WERI-Rb-1 (cell line): ENCODE measurements around the gene SLC35B2.

Source experiments
- DNase-seq: peaks from one replicate; pipeline ENCODE4 v3.0.0-alpha.2; 2020
- H3K27ac ChIP-seq: fragments of 250-450 bp; sonication (Bioruptor Pico); 2 replicates; pipeline ENCODE4 v1.5.1; 2020; ENCODE audit warnings: mild to moderate bottlenecking, moderate library complexity
- H3K27me3 ChIP-seq: fragments of 250-450 bp; sonication (Bioruptor Pico); 2 replicates; pipeline ENCODE4 v1.5.1; 2021; ENCODE audit warnings: mild to moderate bottlenecking, low read depth, moderate library complexity; ENCODE audit not compliant: insufficient read depth, severe bottlenecking
- H3K36me3 ChIP-seq: fragments of 250-450 bp; sonication (Bioruptor Pico); 2 replicates; pipeline ENCODE4 v1.5.1; 2020; ENCODE audit warnings: mild to moderate bottlenecking, moderate library complexity
- H3K4me3 ChIP-seq: 2 replicates; pipeline ENCODE4 v1.5.1; 2011; ENCODE audit warnings: low read depth, mild to moderate bottlenecking, control low read depth, low read length
- H3K9me3 ChIP-seq: fragments of 250-450 bp; sonication (Bioruptor Pico); 2 replicates; pipeline ENCODE4 v1.5.1; 2021; ENCODE audit warnings: mild to moderate bottlenecking, moderate library complexity; ENCODE audit not compliant: severe bottlenecking
- TF ChIP-seq, protein P1 (sequence below): IDR thresholded peaks from 2 replicates; pipeline ENCODE4 v1.5.1; 2011; ENCODE audit warnings: low read depth, mild to moderate bottlenecking, control low read depth, inconsistent platforms, low read length

SLC35B2 gene

DNA sequence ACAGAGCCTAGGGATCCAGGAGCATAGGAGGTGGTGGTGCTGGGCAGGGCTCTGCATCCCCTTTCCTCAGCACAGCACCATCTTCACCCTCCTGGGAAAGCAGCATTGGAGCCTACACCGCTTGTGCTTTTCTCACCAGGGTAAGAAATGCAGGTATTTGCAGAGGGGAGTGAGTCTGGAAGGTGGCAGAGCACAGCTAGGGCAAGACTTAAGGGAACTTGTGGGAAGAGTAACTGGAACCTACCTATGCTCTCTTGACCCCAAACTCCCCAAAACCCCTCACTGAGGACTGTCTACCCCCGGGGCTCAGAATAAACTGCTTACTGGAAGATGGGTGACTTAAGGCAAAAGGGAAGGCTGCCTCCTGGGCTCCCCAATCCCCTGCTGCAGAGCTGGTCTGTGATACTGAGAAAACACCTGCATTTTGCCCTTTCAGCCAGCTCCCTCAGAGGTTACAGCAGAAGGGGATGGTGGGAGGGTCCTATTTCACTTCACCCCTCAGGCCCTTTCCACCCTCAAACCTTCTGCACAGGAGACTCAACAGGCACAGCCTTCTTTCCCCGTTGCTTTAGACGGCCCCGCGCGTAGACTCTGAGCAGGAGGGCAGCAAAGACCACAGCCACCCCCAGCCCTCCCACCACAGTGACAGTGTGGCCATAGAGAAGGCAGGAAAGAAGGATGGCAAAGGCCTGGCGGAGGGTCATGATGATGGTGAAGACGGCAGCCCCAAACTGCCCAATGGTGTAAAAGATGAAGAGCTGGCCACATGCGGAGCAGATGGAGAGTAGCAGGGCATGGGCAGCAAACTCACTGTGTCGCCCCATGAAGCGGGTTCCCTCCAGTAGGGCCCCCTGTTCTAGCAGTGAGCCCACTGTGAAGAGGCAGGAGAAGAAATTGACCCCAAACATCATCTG lies 2.9 kb downstream of the SLC35B2 start:
- Histone ChIP-seq H3K27ac (no peak overlapping the region), H3K9me3 (no peaks in the 10 kb centered on the region), H3K4me3 (no peak overlapping the region), H3K36me3 (peaks cover 78% of the 10 kb centered on the region), H3K27me3 (no peaks in the 10 kb centered on the region)
- DNase-seq: peak; percentile 35
- TF ChIP-seq, protein P1, sequence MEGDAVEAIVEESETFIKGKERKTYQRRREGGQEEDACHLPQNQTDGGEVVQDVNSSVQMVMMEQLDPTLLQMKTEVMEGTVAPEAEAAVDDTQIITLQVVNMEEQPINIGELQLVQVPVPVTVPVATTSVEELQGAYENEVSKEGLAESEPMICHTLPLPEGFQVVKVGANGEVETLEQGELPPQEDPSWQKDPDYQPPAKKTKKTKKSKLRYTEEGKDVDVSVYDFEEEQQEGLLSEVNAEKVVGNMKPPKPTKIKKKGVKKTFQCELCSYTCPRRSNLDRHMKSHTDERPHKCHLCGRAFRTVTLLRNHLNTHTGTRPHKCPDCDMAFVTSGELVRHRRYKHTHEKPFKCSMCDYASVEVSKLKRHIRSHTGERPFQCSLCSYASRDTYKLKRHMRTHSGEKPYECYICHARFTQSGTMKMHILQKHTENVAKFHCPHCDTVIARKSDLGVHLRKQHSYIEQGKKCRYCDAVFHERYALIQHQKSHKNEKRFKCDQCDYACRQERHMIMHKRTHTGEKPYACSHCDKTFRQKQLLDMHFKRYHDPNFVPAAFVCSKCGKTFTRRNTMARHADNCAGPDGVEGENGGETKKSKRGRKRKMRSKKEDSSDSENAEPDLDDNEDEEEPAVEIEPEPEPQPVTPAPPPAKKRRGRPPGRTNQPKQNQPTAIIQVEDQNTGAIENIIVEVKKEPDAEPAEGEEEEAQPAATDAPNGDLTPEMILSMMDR: no peak

DNA sequence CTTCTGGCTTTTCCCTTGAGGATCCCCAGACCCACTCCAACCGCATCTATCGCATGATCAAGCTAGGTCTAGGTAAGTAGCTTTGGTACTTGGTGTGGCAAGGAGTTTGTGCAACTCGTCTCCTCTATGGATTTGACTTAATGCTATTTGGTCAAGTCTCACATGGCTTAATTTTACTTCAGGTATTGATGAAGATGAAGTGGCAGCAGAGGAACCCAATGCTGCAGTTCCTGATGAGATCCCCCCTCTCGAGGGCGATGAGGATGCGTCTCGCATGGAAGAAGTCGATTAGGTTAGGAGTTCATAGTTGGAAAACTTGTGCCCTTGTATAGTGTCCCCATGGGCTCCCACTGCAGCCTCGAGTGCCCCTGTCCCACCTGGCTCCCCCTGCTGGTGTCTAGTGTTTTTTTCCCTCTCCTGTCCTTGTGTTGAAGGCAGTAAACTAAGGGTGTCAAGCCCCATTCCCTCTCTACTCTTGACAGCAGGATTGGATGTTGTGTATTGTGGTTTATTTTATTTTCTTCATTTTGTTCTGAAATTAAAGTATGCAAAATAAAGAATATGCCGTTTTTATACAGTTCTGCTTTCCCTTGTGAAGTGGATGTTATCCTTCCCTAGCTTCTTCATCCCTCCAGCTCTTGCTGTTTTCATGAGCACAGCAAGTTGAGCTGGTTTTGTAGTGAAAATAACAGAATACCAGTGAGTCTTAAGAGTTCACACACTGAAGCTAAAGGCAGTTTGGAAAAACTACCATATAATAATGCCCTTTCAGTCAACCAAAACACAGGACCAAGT lies 3.8 kb downstream of the SLC35B2 start:
- H3K27ac ChIP-seq: no peak overlapping the region

DNA sequence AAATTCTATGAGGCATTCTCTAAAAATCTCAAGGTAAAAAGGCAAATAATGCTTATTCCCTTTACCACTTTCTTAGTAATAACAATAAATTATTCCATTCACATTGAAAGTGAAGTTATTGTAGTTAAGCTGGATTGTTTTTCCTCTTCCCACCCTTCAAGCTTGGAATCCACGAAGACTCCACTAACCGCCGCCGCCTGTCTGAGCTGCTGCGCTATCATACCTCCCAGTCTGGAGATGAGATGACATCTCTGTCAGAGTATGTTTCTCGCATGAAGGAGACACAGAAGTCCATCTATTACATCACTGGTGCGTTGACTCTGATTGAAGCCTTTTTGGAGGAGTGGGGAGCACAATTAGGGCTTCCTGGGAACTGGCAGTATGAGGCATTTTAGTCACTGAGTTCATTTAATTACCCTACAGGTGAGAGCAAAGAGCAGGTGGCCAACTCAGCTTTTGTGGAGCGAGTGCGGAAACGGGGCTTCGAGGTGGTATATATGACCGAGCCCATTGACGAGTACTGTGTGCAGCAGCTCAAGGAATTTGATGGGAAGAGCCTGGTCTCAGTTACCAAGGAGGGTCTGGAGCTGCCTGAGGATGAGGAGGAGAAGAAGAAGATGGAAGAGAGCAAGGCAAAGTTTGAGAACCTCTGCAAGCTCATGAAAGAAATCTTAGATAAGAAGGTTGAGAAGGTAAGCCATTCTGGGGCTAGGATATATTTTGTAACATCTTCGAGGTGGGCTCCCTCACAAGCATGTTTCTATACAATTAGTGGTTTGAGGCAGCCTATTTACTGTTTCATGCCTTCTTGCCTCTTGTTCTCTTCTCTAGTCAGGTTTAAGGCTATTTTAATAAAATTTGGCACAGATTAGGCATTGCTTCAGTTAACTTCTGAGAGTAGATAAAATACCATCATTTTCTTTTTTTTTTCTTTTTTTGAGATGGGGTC lies 5.5 kb downstream of the SLC35B2 start:
- Histone ChIP-seq H3K9me3 (no peaks in the 10 kb centered on the region), H3K27me3 (no peaks in the 10 kb centered on the region), H3K36me3 (peaks cover 92% of the 10 kb centered on the region), H3K27ac (no peak overlapping the region), H3K4me3 (no peak overlapping the region)
- TF ChIP-seq, protein P1: no peak
- DNase-seq: no peak

More for the DNA sequence above, 3.8 kb downstream of the SLC35B2 start:
- DNase-seq: peak; percentile 91
- no peaks in the 10 kb centered on the region for H3K9me3 ChIP-seq
- H3K27me3 ChIP-seq: no peaks in the 10 kb centered on the region
- H3K36me3 ChIP-seq: peaks cover 84% of the 10 kb centered on the region
- TF ChIP-seq, protein P1: peak; percentile 82
- no peak overlapping the region for H3K4me3 ChIP-seq

DNA sequence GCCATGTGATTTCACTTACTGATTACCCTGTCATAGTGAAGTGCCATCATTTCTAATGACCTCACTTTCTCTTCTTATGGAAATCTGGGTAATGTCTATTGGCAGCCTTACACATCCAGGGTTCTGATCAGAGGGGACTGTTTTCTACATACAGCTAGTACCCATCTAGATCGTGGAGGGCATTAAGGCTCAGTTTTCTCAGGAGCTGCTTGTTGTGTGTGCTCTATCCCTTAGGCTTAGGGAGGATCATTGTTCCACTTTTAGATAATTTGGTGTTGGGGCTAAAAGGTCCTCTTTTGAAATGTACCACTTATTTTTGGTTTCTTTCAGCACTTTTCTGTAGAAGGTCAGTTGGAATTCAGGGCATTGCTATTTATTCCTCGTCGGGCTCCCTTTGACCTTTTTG lies 6.6 kb downstream of the SLC35B2 start:
- H3K27me3 ChIP-seq: no peaks in the 10 kb centered on the region
- H3K36me3 ChIP-seq: peaks cover 88% of the 10 kb centered on the region
- H3K27ac ChIP-seq: no peak overlapping the region
- TF ChIP-seq, protein P1: no peak
- no peaks in the 10 kb centered on the region for H3K9me3 ChIP-seq
- H3K4me3 ChIP-seq: no peak overlapping the region
- DNase-seq: no peak

DNA sequence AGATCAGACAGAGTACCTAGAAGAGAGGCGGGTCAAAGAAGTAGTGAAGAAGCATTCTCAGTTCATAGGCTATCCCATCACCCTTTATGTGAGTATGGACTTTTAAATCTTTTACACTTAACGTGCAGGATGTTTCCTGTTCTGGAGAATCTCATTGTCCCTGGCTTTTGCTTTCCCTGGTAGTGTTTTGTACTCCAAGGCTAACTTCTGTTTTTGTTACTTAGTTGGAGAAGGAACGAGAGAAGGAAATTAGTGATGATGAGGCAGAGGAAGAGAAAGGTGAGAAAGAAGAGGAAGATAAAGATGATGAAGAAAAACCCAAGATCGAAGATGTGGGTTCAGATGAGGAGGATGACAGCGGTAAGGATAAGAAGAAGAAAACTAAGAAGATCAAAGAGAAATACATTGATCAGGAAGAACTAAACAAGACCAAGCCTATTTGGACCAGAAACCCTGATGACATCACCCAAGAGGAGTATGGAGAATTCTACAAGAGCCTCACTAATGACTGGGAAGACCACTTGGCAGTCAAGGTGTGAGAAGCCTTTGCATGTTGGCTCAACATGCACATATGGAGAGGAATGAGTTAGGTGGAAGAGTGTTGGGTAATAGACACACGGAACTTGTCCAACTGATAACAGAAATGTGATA lies 7.1 kb downstream of the SLC35B2 start:
- Histone ChIP-seq H3K27ac (no peak overlapping the region), H3K4me3 (no peak overlapping the region), H3K36me3 (peaks cover 83% of the 10 kb centered on the region), H3K27me3 (no peaks in the 10 kb centered on the region), H3K9me3 (no peaks in the 10 kb centered on the region)
- TF ChIP-seq, protein P1: no peak
- no peak for DNase-seq
